NCI-H524 (cell line): ENCODE data around the gene DEDD2.

ENCODE experiments used
- DNase-seq, 2 experiments: peaks; one replicate each; lab custom pipeline; 2025; lab: John Stamatoyannopoulos, UW

Gene DEDD2

GRCh38 chr19:42198676-42199439 is 18.6 kb downstream of the DEDD2 start:
- DNase-seq = no peak

- DNase-seq = no peak
Measured at GRCh38 chr19:42197375-42197817, 20.1 kb downstream of the DEDD2 start.

- DNase-seq = no peak
Measured at GRCh38 chr19:42196011-42197001, 21.2 kb downstream of the DEDD2 start.

- DNase-seq = no peak
Measured at GRCh38 chr19:42193706-42194105, 23.8 kb downstream of the DEDD2 start.

GRCh38 chr19:42193294-42193693 is 24.2 kb downstream of the DEDD2 start:
- DNase-seq = no peak

- no peak for DNase-seq
Measured at GRCh38 chr19:42191855-42192254, 25.6 kb downstream of the DEDD2 start.

GRCh38 chr19:42191330-42191729 is 26.1 kb downstream of the DEDD2 start:
- no peak for DNase-seq

GRCh38 chr19:42189133-42189532 is 28.3 kb downstream of the DEDD2 start:
- no peak for DNase-seq

- DNase-seq = no peak
Measured at GRCh38 chr19:42188665-42189064, 28.8 kb downstream of the DEDD2 start.

- no peak for DNase-seq
Measured at GRCh38 chr19:42185277-42185676, 32.2 kb downstream of the DEDD2 start.

GRCh38 chr19:42184401-42184861 is 33.0 kb downstream of the DEDD2 start:
- DNase-seq = peak; percentile 46 to 78

- DNase-seq = peak; percentile 37 to 58
Measured at GRCh38 chr19:42178791-42179674, 38.4 kb downstream of the DEDD2 start.

GRCh38 chr19:42177686-42178019 is 39.8 kb downstream of the DEDD2 start:
- DNase-seq = no peak

- DNase-seq = peak; percentile 81 to 89
Measured at GRCh38 chr19:42176990-42177685, 40.3 kb downstream of the DEDD2 start.

GRCh38 chr19:42176649-42176989 is 40.9 kb downstream of the DEDD2 start:
- peak in 1 of 2 experiments; percentile 89 for DNase-seq

GRCh38 chr19:42175952-42176648 is 41.4 kb downstream of the DEDD2 start:
- DNase-seq = peak; percentile 23 to 31

GRCh38 chr19:42174958-42175734 is 42.3 kb downstream of the DEDD2 start:
- peak in 1 of 2 experiments; percentile 31 for DNase-seq

GRCh38 chr19:42174188-42174587 is 43.3 kb downstream of the DEDD2 start:
- DNase-seq = no peak

- DNase-seq = no peak
Measured at GRCh38 chr19:42173695-42174094, 43.8 kb downstream of the DEDD2 start.

- no peak for DNase-seq
Measured at GRCh38 chr19:42172261-42172660, 45.2 kb downstream of the DEDD2 start.
